IPS-18c (cell line): Measurements from ENCODE around the gene PDS5A.
"Not testable (repeated sequence)": the region's sequence is repeated elsewhere in the genome, so short reads cannot be mapped to it uniquely, and the experiment has no call there.

Experiments used
- H3K4me3 ChIP-seq: 2 replicates; pipeline ENCODE4 v1.7.0; 2013; ENCODE audit warnings: low read depth, mild to moderate bottlenecking, low read length, moderate library complexity; ENCODE audit not compliant: insufficient read depth
- H3K9me3 ChIP-seq: one replicate; pipeline ENCODE4 v1.6.1; 2013; ENCODE audit warnings: mild to moderate bottlenecking, low read length, moderate library complexity; ENCODE audit not compliant: control insufficient read depth, insufficient read depth

PDS5A gene

DNA sequence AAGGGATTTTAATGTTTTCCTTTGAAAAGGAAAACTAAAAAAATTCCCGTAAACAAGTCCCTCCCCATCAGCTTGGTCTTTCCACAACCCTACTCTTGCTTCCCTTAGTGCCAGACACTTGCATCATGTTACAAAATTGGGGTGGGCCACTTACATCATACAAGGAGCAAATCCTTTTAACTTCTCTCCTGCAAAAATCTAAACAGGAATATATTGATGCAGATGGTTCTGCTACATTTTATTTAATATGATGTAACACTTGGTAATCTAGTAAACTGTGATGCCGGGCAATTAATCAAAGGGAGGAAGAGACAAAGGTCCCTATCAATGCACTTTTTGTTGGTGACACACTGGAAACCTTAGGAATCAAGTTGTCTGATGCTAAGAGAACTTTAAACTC, 154.5 kb downstream of the PDS5A start:
- Histone ChIP-seq H3K9me3 (no peaks in the 10 kb centered on the region), H3K4me3 (no peak overlapping the region)

DNA sequence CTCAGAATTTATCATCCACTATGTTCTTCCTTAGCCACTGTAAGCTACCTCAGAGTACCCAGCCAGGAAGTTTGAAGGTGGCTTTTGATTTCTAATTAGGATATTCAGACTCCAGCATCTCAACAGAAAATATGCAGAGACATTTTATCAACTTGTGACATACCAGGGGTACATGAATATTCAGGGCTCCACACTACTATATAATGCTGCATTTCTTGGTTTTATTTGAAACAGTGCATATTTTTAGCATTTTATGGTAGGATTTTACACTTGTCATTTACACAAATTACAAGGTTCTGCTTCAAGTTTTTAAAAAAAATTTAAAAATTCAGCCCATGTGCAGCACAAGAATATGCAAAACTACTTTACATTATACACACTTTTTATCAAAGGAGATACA, 155.0 kb downstream of the PDS5A start:
- Histone ChIP-seq H3K9me3 (no peaks in the 10 kb centered on the region), H3K4me3 (no peak overlapping the region)

DNA sequence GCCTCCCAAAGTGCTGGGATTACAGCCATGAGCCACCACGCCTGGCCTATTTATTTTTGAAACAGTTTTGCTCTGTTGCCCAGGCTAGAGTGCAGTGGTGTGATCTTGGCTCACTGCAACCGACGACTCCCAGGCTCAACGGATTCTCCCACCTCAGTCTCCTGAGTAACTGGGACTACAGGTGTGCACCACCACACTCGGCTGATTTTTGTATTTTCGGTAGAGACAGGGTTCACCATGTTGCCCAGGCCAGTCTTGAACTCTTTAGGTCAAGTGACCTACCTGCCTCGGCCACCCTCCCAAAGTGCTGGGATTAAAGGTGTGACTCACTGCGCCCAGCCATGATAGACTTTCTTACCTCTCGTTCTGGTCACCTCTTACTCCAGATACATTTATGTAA, 155.8 kb downstream of the PDS5A start:
- H3K9me3 ChIP-seq = no peaks in the 10 kb centered on the region
- H3K4me3 ChIP-seq = no peak overlapping the region

DNA sequence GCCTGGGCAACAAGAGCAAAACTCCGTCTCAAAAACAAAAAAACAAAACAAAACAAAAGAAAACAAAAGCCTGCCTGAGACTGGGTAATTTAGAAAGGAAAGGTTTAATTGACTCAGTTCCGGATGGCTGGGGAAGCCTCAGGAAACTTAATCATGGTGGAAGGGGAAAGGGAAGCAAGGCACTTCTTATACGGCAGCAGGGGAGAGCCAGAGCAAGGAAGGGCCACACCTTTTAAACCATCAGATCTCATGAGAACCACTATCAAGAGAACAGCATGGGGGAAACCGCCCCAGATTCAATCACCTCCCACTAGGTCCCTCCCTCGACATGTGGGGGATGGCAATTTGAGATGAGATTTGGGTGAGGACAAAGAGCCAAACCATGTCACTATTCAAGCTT, 157.5 kb downstream of the PDS5A start:
- H3K9me3 ChIP-seq = no peaks in the 10 kb centered on the region
- no peak overlapping the region for H3K4me3 ChIP-seq

GRCh38 chr4:39818646-39819045, 159.1 kb downstream of the PDS5A start:
- no peaks in the 10 kb centered on the region for H3K9me3 ChIP-seq
- no peak overlapping the region for H3K4me3 ChIP-seq

GRCh38 chr4:39814403-39815185, 163.1 kb downstream of the PDS5A start:
- H3K9me3 ChIP-seq = no peaks in the 10 kb centered on the region

DNA sequence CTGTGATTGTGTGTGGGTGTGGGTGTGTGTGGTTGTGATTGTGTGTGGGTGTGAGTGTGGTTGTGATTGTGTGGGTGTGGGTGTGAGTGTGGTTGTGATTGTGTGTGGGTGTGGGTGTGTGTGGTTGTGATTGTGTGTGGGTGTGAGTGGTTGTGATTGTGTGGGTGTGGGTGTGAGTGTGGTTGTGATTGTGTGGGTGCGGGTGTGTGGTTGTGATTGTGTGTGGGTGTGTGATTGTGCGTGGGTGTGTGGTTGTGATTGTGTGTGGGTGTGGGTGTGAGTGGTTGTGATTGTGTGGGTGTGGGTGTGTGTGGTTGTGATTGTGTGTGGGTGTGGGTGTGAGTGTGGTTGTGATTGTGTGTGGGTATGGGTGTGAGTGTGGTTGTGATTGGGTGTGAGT, 163.9 kb downstream of the PDS5A start:
- not testable (repeated sequence) for H3K9me3 ChIP-seq, H3K4me3 ChIP-seq

More at GRCh38 chr4:39814403-39815185, 163.1 kb downstream of the PDS5A start:
- H3K4me3 ChIP-seq = no peak overlapping the region

DNA sequence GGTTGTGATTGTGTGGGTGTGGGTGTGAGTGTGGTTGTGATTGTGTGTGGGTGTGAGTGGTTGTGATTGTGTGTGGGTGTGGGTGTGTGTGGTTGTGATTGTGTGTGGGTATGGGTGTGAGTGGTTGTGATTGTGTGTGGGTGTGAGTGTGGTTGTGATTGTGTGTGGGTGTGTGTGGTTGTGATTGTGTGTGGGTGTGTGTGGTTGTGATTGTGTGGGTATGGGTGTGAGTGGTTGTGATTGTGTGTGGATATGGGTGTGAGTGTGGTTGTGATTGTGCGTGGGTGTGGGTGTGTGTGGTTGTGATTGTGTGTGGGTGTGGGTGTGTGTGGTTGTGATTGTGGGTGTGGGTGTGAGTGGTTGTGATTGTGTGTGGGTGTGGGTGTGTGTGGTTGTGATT, 164.7 kb downstream of the PDS5A start:
- H3K9me3 ChIP-seq, H3K4me3 ChIP-seq: not testable (repeated sequence)

GRCh38 chr4:39812500-39812899, 165.2 kb downstream of the PDS5A start:
- H3K4me3 ChIP-seq = no peak overlapping the region
- no peaks in the 10 kb centered on the region for H3K9me3 ChIP-seq

- Histone ChIP-seq H3K9me3 (no peaks in the 10 kb centered on the region), H3K4me3 (no peak overlapping the region)
Measured at GRCh38 chr4:39808231-39808749, 169.4 kb downstream of the PDS5A start.

GRCh38 chr4:39802005-39802404, 175.7 kb downstream of the PDS5A start:
- Histone ChIP-seq H3K9me3 (no peaks in the 10 kb centered on the region), H3K4me3 (no peak overlapping the region)

GRCh38 chr4:39792976-39793375, 184.7 kb downstream of the PDS5A start:
- not testable (repeated sequence) for H3K9me3 ChIP-seq, H3K4me3 ChIP-seq

DNA sequence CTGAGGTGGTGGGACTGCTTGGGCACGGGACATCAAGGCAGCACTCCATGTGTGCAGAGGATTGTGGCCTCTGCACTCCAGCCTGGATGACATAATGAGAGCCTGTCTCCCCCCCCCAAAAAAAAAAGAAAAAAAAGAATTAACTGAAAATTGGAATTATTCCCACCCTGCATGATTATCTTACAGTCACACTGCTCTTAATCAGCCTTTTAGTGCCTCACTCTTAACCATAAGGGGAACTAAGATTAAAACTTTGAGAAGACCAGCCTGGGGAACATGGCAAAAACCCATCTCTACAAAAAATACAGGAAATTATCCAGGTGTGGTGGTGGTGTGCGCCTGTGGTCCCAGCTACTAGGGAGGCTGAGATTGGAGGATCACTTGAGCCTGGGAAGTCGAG, 185.2 kb downstream of the PDS5A start:
- no peak overlapping the region for H3K4me3 ChIP-seq
- H3K9me3 ChIP-seq = no peaks in the 10 kb centered on the region

DNA sequence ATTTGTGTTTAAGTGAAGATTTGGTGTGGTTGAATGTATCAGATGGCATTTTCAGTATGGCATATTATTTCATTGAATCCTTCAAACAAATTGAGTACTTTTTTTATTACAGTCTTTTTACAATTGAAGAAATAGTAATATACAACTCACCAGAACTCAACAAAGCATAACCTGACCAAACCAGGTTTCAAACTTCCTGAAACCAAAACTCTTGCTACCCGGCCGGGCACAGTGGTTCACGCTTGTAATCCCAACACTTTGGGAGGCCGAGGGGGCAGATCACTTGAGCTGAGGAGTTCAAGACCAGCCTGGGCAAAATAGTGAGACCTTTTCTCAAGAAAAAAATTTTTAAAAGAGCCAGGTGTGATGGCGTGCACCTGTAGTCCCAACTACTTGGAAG, 185.6 kb downstream of the PDS5A start:
- Histone ChIP-seq H3K9me3 (no peaks in the 10 kb centered on the region), H3K4me3 (no peak overlapping the region)

DNA sequence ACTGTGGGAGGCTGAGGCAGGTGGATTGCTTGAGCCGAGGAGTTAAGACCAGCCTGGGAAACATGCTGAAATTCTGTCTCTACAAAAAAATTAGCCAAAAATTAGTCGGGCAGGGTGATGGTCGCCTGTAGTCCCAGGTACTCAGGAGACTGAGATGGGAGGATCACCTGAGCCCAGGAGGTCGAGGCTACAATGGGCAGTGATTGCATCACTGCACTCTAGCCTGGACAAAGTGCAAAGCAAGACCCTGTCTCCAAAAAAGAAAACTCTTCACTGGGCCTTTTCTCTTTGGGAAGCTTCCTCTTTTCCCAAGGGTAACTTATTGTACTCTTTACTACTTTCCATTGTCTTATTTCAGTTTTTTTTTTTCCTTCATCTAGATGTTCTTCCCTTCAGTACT, 190.9 kb downstream of the PDS5A start:
- Histone ChIP-seq H3K4me3 (no peak overlapping the region), H3K9me3 (no peaks in the 10 kb centered on the region)

GRCh38 chr4:39785083-39785482, 192.6 kb downstream of the PDS5A start:
- no peak overlapping the region for H3K4me3 ChIP-seq
- no peaks in the 10 kb centered on the region for H3K9me3 ChIP-seq

GRCh38 chr4:39781988-39782387, 195.7 kb downstream of the PDS5A start:
- H3K9me3 ChIP-seq, H3K4me3 ChIP-seq: not testable (repeated sequence)
